ENCODE measurements around the gene ARMC8. TPM values are rescaled to one million over a fixed set of nuclear protein-coding genes. Genes with fewer than 3 reads are reported as not detected.

Gene ARMC8
- total RNA-seq, 4 donors from 2014 or later = 28.8 to 58.0 (median 36.6) TPM

DNA sequence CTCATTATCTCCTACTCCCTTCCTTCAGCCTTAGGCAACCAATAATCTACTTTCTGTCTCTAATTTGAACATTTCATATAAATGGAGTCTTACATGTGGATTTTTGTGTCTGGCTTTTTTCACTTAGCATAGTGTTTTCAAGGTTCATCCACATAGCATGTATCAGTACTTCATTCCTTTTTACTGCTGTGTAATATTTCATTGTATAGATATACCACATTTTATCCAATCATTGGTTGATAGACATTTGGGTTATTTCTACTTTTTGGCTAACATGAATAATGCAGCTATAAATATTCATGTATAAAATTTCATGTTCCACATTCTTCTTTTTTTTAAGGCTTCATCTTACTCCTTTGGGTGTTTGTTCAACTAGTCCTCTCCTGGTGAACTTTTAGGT is 32.6 kb upstream of the ARMC8 start:
- TF ChIP-seq, protein P1, sequence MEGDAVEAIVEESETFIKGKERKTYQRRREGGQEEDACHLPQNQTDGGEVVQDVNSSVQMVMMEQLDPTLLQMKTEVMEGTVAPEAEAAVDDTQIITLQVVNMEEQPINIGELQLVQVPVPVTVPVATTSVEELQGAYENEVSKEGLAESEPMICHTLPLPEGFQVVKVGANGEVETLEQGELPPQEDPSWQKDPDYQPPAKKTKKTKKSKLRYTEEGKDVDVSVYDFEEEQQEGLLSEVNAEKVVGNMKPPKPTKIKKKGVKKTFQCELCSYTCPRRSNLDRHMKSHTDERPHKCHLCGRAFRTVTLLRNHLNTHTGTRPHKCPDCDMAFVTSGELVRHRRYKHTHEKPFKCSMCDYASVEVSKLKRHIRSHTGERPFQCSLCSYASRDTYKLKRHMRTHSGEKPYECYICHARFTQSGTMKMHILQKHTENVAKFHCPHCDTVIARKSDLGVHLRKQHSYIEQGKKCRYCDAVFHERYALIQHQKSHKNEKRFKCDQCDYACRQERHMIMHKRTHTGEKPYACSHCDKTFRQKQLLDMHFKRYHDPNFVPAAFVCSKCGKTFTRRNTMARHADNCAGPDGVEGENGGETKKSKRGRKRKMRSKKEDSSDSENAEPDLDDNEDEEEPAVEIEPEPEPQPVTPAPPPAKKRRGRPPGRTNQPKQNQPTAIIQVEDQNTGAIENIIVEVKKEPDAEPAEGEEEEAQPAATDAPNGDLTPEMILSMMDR (IDR thresholded peaks at IDR 0.05) = no peak
- no peak for TF ChIP-seq POLR2A (IDR thresholded peaks at IDR 0.05)
- intact Hi-C loops (cut with DNase I; ENCODE audit: low total_unique reads) = no loop called here

DNA sequence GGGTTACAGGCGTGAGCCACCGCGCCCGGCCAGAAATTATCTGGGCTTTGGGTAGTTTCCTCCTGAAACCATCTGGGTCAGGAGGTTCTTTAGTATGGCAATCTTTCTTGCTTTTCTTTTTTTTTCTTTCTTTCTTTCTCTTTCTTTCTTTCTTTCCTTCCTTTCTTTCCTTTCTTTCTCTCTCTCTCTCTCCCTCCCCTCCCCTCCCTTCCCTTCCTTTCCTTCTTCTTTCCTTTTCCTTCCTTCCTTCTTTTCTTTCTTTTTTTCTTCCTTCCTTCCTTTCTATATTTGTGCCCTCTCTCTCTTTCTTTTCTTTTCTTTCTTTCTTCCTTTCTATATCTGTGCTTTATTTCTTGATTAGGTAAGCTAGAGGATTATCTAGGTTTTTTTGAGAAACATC is 29.4 kb upstream of the ARMC8 start:
- intact Hi-C loops (cut with DNase I; ENCODE audit: low total_unique reads) = no loop called here
- DNase-seq (ENCODE audit: low spot score in 2 of 2) = no peak
- TF ChIP-seq POLR2A (IDR thresholded peaks at IDR 0.05) = no peak
- TF ChIP-seq, protein P1 (IDR thresholded peaks at IDR 0.05) = no peak
- WGBS, 2 donors = 96 to 100% methylated on average over 4 of the region's 4 CpGs
- H3K4me3 ChIP-seq (ENCODE audit: low read depth, poor library complexity, severe bottlenecking) = no peak overlapping the region

More for the DNA sequence above, 32.6 kb upstream of the ARMC8 start:
- H3K4me3 ChIP-seq (ENCODE audit: low read depth, poor library complexity, severe bottlenecking) = no peak overlapping the region
- DNase-seq (ENCODE audit: low spot score in 2 of 2) = no peak

- TF ChIP-seq POLR2A (IDR thresholded peaks at IDR 0.05) = no peak
- TF ChIP-seq, protein P1 (IDR thresholded peaks at IDR 0.05) = no peak
- DNase-seq (ENCODE audit: low spot score in 2 of 2) = no peak
- no peak overlapping the region for H3K4me3 ChIP-seq (ENCODE audit: low read depth, poor library complexity, severe bottlenecking)
- intact Hi-C loops (cut with DNase I; ENCODE audit: low total_unique reads) = no loop called here
- 93 to 96% methylated on average over 2 of the region's 2 CpGs for WGBS, 2 donors
Measured at GRCh38 chr3:138165061-138165460, 22.0 kb upstream of the ARMC8 start.

- TF ChIP-seq, protein P1 (IDR thresholded peaks at IDR 0.05) = no peak
- TF ChIP-seq POLR2A (IDR thresholded peaks at IDR 0.05) = no peak
- no peak for DNase-seq (ENCODE audit: low spot score in 2 of 2)
- intact Hi-C loops (cut with DNase I; ENCODE audit: low total_unique reads) = no loop called here
- no peak overlapping the region for H3K4me3 ChIP-seq (ENCODE audit: low read depth, poor library complexity, severe bottlenecking)
- 68 to 75% methylated on average over 2 of the region's 2 CpGs for WGBS, 2 donors
Measured at GRCh38 chr3:138172625-138173024, 14.5 kb upstream of the ARMC8 start.

DNA sequence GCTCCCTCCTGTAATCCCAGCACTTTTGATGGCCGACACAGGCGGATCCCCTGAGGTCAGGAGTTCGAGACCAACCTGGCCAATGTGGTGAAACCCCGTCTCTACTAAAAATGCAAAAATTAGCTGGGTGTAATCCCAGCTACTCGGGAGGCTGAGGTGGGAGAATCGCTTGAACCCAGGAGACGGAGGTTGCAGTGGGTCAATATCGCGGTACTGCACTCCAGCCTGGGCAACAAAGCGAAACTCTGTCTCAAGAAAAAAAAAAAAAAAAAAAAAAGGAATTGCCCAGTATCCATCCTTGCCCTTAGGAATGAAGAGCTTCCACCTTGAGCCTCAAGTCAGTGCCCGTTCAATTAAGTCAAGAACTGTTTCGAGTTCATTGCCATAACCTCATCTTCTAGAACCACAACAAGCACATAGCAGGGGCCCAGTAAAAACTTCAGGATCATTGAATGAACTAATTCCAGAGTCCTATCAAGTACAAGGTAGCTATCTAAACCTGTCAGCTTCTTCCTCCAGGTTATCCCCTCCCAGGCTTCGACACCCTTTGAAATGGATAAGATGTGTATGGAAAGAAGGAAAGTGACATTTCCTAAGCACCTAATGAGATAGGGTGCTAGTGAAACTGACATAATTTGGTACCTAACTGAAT is 13.2 kb upstream of the ARMC8 start:
- no peak for TF ChIP-seq POLR2A (IDR thresholded peaks at IDR 0.05)
- TF ChIP-seq, protein P1 (IDR thresholded peaks at IDR 0.05) = no peak
- peak overlapping the region; percentile 81 for H3K4me3 ChIP-seq (ENCODE audit: low read depth, poor library complexity, severe bottlenecking)
- DNase-seq (ENCODE audit: low spot score in 2 of 2) = no peak
- 52 to 55% methylated on average over 13 of the region's 13 CpGs for WGBS, 2 donors
- intact Hi-C loops (cut with DNase I; ENCODE audit: low total_unique reads) = no loop called here

Measured in lower leg skin (tissue), 4 donors.